HepG2 (cell line): ENCODE results near the gene PSMB11. TPM values are rescaled to one million over a fixed set of nuclear protein-coding genes. Genes with fewer than 3 reads are reported as not detected.

Experiments used
- CENPX ChIP-seq: sonication (generic); formaldehyde crosslinking; IDR thresholded peaks from 2 replicates; pipeline ENCODE4 v1.9.0; 2021; ENCODE audit warnings: mild to moderate bottlenecking, missing genetic modification reagents, moderate library complexity
- GPN1 ChIP-seq: sonication (generic); formaldehyde crosslinking; IDR thresholded peaks from 2 replicates; pipeline ENCODE4 v1.5.1; 2020; ENCODE audit warnings: missing genetic modification reagents, borderline replicate concordance
- HCFC1 ChIP-seq: fragments of 150-350 bp; IDR thresholded peaks from 2 replicates; pipeline ENCODE4 v1.6.1; 2014; ENCODE audit warnings: low read depth, low read length
- KDM5A ChIP-seq: fragments of 200-600 bp; sonication (generic); IDR thresholded peaks from 2 replicates; pipeline ENCODE4 v1.7.0; 2018; ENCODE audit warnings: antibody characterized with exemption, mild to moderate bottlenecking, low read length, borderline replicate concordance
- KDM5B ChIP-seq: sonication (generic); formaldehyde crosslinking; IDR thresholded peaks from 2 replicates; pipeline ENCODE4 v1.4.0; 2020; ENCODE audit warnings: missing genetic modification reagents, mild to moderate bottlenecking, borderline replicate concordance
- KLF12 ChIP-seq: sonication (generic); formaldehyde crosslinking; IDR thresholded peaks from 2 replicates; pipeline ENCODE4 v1.4.0; 2020; ENCODE audit warnings: missing genetic modification reagents, borderline replicate concordance
- POLR2A ChIP-seq, 2 experiments: IDR thresholded peaks; 2 replicates each; pipeline ENCODE4 v1.6.1; 2011; ENCODE audit warnings: low read depth in 2 of 2, low read length in 2 of 2, mild to moderate bottlenecking in 1 of 2, moderate library complexity in 1 of 2; ENCODE audit not compliant: insufficient read depth in 1 of 2
- SIN3B ChIP-seq: fragments of 150-350 bp; IDR thresholded peaks from 2 replicates; pipeline ENCODE4 v1.6.1; 2014; ENCODE audit warnings: low read length
- SMARCC2 ChIP-seq: fragments of 450-650 bp; IDR thresholded peaks from 2 replicates; pipeline ENCODE4 v1.6.1; 2017; ENCODE audit warnings: antibody characterized with exemption, mild to moderate bottlenecking
- SP1 ChIP-seq, 2 experiments: fragments of 450-650 bp in 1 of 2; sonication (generic) in 1 of 2; formaldehyde crosslinking in 1 of 2; IDR thresholded peaks; 2 replicates each; pipeline versions ENCODE4 v1.4.0 to v1.6.1; 2016 to 2020; ENCODE audit warnings: missing genetic modification reagents in 1 of 2
- SSRP1 ChIP-seq: IDR thresholded peaks from 2 replicates; pipeline ENCODE4 v1.6.1; 2016; ENCODE audit warnings: control low read depth
- U2AF2 ChIP-seq: fragments of 200-400 bp; formaldehyde crosslinking; IDR thresholded peaks from 2 replicates; pipeline ENCODE4 v1.6.1; 2017; ENCODE audit warnings: low read depth, mild to moderate bottlenecking, low read length
- ZBTB38 ChIP-seq: sonication (generic); formaldehyde crosslinking; IDR thresholded peaks from 2 replicates; pipeline ENCODE4 v1.5.1; 2020; ENCODE audit warnings: mild to moderate bottlenecking, missing genetic modification reagents
- ZFP36L2 ChIP-seq: sonication (generic); formaldehyde crosslinking; IDR thresholded peaks from 2 replicates; pipeline ENCODE4 v1.4.0; 2020; ENCODE audit warnings: missing genetic modification reagents
- ZNF616 ChIP-seq: sonication (generic); formaldehyde crosslinking; IDR thresholded peaks from 2 replicates; pipeline ENCODE4 v1.5.0; 2020; ENCODE audit warnings: low read depth, mild to moderate bottlenecking, missing genetic modification reagents
- ZNF776 ChIP-seq: sonication (generic); formaldehyde crosslinking; IDR thresholded peaks from 2 replicates; pipeline ENCODE4 v1.4.0; 2020; ENCODE audit warnings: mild to moderate bottlenecking, missing genetic modification reagents
- ZNF781 ChIP-seq: sonication (generic); formaldehyde crosslinking; IDR thresholded peaks from 2 replicates; pipeline ENCODE4 v1.5.1; 2020; ENCODE audit warnings: borderline replicate concordance, mild to moderate bottlenecking, missing genetic modification reagents; ENCODE audit errors: not compliant biosample characterization
- polyA plus RNA-seq, 8 experiments: library from polyadenylated mRNA; depleted of rRNA in 3 of 8; stranded (reverse) in 7 of 8; unstranded in 1 of 8; fragments of >200 nt; fragmentation: Illumina TruSeq in 4 of 8; extraction: Trizol in 4 of 8; gene quantifications; 2 replicates each; pipeline versions ENCODE4 v1.2.1 to v1.2.3, GENCODE V29; 2011 to 2016; ENCODE audit warnings: low read depth in 4 of 8, missing spikeins in 1 of 8, mixed read lengths in 1 of 8; ENCODE audit not compliant: insufficient read depth in 1 of 8
- total RNA-seq, 5 experiments: library from RNA; depleted of rRNA; stranded (reverse); fragments of >200 nt; fragmentation: Illumina TruSeq; extraction: Trizol; gene quantifications; 2 replicates each; pipeline ENCODE4 v1.2.3, GENCODE V29; 2016; ENCODE audit warnings: low read depth in 1 of 5
- TF ChIP-seq, protein P1 (sequence below): sonication (generic); formaldehyde crosslinking; IDR thresholded peaks from 2 replicates; pipeline ENCODE4 v1.4.0; 2020; ENCODE audit warnings: missing genetic modification reagents, borderline replicate concordance
- TF ChIP-seq, protein P2 (sequence below): sonication (generic); formaldehyde crosslinking; IDR thresholded peaks from 2 replicates; pipeline ENCODE4 v1.9.0; 2021; ENCODE audit warnings: missing genetic modification reagents, mild to moderate bottlenecking, borderline replicate concordance

The PSMB11 gene
- total and polyA plus RNA-seq, 2 of the 13 experiments (the other 11 are each of a cell fraction or from before 2014, with no cell fraction given), result not detected

DNA sequence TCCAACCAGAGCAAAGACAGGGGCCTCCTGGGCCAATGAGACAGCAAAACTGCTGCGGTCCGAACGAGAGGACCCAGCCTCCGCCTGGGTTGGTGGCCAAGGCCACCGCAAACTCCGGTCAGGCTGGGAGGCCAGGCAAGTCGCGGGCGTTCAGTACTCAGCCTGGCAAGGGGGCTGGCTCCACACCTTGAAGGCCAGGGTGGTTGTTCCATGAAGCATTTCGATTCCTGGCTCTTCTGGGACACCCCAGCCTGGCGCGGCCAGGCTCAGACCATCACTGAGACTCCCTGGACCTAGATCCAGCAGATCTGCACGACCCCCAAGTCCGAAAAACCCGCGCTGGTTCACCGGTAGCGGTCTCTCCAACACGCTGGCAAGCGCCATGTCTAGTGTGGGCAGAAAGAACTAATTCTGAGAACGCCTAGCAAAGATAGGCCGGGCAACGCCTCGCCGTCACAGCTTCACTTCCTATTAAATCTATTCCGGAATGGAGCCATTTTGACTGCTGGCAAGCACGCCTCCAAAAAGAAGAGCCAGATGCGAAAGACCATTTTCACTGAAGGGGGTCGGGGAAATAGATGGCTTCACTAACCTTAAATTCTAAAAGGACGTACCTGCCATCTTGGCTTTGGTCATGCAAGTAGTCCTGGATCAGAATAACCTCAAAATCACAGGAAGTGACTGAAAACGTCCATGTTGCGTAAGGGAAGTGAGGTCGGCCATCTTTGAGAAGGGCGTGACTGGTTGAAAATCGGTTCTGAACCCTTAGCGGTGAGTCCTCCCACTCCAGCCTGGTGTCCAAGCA, 7.3 kb upstream of the PSMB11 start, which contains the start of gene PSMB5 (continued):
- TF ChIP-seq ZNF781 (CRISPR knock-in tag) (peak; percentile 98), KLF12 (CRISPR knock-in tag) (peak; percentile 98), SP1 (IDR thresholded peaks at IDR 0.05) (no peak), SP1 (CRISPR knock-in tag; IDR thresholded peaks at IDR 0.05) (peak; percentile 72), ZBTB38 (CRISPR knock-in tag) (peak; percentile 94), ZNF616 (peak; percentile 67), POLR2A (IDR thresholded peaks at IDR 0.05; ENCODE audit: insufficient read depth in 1 of 2, low read depth in 2 of 2, low read length in 2 of 2) (peak in 1 of 2 experiments; percentile 98; a peak in 2 of 4 replicates), GPN1 (CRISPR knock-in tag) (no peak), HCFC1 (peak; percentile 87), SIN3B (peak; percentile 82), KDM5B (CRISPR knock-in tag) (peak; percentile 98), CENPX (CRISPR knock-in tag) (no peak), U2AF2 (0 out of 2 replicates have a peak, but pooled peaks have one; percentile 64), SSRP1 (no peak), SMARCC2 (no peak), ZFP36L2 (CRISPR knock-in tag) (peak; percentile 67), ZNF776 (CRISPR knock-in tag) (peak; percentile 99), KDM5A (peak; percentile 96)
- TF ChIP-seq, protein P1, sequence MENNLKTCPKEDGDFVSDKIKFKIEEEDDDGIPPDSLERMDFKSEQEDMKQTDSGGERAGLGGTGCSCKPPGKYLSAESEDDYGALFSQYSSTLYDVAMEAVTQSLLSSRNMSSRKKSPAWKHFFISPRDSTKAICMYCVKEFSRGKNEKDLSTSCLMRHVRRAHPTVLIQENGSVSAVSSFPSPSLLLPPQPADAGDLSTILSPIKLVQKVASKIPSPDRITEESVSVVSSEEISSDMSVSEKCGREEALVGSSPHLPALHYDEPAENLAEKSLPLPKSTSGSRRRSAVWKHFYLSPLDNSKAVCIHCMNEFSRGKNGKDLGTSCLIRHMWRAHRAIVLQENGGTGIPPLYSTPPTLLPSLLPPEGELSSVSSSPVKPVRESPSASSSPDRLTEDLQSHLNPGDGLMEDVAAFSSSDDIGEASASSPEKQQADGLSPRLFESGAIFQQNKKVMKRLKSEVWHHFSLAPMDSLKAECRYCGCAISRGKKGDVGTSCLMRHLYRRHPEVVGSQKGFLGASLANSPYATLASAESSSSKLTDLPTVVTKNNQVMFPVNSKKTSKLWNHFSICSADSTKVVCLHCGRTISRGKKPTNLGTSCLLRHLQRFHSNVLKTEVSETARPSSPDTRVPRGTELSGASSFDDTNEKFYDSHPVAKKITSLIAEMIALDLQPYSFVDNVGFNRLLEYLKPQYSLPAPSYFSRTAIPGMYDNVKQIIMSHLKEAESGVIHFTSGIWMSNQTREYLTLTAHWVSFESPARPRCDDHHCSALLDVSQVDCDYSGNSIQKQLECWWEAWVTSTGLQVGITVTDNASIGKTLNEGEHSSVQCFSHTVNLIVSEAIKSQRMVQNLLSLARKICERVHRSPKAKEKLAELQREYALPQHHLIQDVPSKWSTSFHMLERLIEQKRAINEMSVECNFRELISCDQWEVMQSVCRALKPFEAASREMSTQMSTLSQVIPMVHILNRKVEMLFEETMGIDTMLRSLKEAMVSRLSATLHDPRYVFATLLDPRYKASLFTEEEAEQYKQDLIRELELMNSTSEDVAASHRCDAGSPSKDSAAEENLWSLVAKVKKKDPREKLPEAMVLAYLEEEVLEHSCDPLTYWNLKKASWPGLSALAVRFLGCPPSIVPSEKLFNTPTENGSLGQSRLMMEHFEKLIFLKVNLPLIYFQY (CRISPR knock-in tag), result peak; percentile 77
- TF ChIP-seq, protein P2, sequence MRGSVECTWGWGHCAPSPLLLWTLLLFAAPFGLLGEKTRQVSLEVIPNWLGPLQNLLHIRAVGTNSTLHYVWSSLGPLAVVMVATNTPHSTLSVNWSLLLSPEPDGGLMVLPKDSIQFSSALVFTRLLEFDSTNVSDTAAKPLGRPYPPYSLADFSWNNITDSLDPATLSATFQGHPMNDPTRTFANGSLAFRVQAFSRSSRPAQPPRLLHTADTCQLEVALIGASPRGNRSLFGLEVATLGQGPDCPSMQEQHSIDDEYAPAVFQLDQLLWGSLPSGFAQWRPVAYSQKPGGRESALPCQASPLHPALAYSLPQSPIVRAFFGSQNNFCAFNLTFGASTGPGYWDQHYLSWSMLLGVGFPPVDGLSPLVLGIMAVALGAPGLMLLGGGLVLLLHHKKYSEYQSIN (CRISPR knock-in tag), result no peak
